CD4-positive, alpha-beta T cell treated with Interleukin-12 subunit alpha and Interleukin-12 subunit beta, for 1 hour (primary cell): Measurements from ENCODE around the gene TNFRSF19.

Experiments used
- DNase-seq: peaks from one replicate; pipeline ENCODE4 v3.0.0-alpha.2; 2020

TNFRSF19 gene

DNA sequence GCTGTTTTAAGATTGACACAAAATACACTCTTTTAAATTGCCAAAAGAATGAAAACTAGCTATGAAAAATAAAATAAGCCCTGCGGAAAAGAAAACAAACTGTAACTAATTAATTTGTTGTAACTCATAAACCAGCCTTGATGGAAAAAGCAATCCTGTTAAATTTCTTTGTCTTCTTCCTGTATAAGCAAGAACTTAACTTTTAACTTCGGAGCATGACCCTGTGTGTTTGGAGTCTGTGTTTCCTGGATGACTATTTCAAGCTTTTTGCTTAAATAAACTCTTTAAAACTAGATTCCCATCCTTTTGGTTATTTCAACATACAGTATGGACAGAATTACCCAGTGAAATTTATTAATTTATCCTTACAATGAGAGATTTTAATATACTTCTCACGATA is 122.6 kb downstream of the TNFRSF19 start:
- DNase-seq, result no peak

GRCh38 chr13:23695196-23695595 is 125.0 kb downstream of the TNFRSF19 start:
- no peak for DNase-seq

DNA sequence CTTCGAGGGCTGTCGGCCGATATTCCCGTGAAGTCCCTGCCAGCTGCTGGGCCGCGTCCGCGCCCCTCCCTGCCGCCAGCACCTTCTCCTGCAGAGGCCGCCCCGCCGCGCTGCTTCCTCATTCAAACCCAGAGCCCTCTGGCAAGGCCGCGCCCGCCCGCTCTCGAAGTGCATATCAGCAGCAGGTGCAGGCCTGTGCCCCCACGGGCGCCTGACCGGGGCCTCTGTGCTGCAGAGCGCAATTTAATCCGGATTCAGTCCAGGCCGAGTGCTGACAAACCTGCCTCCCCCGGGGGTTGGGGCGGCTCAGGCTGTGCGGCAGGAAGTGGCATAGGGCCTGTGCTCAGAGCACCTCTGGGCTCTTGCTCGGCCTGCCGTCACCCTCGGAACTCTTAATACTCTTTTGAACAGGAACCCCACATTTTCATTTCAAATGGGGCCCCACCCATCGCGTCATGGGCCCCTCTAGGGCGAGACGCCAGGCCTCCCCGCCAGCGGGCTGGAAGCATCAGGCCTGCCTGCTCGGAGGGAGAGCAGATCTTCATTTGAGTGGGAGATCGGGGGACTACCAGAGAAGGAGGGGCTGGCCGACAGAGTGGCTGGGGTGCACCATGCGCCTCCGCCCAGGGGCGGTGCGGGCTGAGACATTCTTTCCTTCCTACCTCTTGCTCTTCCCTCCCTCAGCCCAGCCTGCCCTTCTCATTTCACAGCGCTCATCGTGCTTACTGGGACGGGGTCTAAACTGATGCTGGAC is 125.7 kb downstream of the TNFRSF19 start:
- peak; percentile 49 for DNase-seq

DNA sequence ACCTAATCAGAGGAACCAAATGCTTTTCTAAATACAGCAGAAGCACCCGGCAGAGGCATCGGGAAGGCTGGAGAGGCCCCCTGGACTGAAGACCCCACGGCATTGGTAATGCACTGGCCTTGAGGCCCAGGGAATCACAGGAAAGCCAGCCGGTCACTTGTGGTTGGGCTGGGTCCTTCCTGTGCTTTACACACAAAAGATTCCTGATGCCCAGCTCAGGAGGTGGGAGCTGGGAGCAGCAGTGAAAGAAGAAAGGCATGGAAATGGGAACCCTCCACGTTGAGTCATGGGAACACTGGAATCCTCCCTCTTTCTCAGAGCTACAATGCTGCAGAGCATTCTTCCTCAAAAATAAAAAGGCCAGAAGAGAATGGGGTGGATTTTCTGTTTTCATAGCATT is 126.4 kb downstream of the TNFRSF19 start:
- no peak for DNase-seq

- no peak for DNase-seq
Measured at GRCh38 chr13:23697772-23698313, 127.6 kb downstream of the TNFRSF19 start.

GRCh38 chr13:23699271-23699670 is 129.1 kb downstream of the TNFRSF19 start:
- no peak for DNase-seq

DNA sequence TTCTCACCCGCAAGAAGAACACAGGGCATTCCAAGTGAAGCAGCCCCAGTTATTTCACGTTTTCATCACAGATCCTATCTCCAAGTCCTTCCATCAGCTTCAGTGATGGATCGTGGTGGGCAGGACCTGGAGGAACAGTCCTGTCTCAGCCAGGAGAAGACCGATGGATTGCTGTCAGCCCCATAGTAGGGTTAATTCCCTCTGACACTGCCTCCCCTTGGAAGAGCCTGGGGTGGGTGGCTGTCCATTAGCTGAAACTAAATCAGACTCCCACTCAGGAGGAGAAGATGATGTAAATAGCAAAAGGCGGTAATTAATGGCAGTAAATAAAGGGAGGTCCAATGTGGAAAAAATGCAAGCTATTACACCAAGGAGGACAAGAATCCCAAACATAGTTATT is 131.0 kb downstream of the TNFRSF19 start:
- DNase-seq, result no peak

- DNase-seq, result no peak
Measured at GRCh38 chr13:23701636-23702035, 131.4 kb downstream of the TNFRSF19 start.

DNA sequence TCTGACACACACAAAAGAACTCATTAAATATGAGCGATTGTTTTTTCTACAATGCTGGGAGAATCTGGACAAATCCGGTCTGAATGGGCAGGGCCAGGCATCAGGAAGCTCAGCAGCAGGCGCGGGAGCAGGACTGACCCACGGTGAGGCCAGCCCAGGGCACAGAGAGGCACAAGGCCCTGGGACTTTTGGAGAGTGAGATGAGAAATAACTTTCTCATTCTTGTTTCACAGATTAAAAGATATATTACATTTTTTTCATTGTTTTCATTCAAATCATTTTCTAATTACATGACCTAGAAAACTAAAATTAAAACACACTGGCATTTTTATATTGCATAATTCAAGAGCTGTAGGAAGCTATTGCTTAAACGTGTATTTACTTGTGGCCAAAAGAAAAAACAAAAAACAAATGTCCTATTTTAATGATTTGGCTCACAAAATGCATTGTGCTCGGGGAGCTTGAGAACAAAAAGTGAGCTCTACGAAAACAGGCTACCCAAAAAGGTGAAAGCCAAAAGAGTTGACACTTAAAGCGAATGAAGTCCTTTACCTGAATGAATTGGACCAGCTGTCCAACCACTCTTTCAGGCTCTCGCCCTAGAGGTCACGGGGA is 133.1 kb downstream of the TNFRSF19 start:
- DNase-seq, result no peak

DNA sequence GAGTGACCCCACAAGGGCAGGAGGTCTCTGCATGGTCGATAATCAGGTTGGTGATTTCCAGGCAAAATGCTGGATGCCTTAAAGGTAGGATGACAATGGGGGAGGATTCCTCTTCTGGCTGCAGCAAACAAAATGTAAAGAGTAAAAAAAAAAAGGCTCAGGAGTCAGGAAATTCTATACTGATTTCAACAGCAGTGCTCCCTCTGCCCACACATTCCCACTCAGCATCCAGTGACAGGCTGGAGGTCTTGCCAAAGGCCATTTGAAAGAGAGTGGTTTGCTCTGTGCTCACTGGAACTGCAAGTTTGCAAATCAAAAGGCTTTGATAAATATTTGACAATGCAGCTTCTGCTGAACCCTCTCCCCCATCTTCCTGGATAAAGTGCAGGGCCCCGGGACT is 135.4 kb downstream of the TNFRSF19 start:
- DNase-seq, result no peak

- no peak for DNase-seq
Measured at GRCh38 chr13:23707674-23708073, 137.5 kb downstream of the TNFRSF19 start.

DNA sequence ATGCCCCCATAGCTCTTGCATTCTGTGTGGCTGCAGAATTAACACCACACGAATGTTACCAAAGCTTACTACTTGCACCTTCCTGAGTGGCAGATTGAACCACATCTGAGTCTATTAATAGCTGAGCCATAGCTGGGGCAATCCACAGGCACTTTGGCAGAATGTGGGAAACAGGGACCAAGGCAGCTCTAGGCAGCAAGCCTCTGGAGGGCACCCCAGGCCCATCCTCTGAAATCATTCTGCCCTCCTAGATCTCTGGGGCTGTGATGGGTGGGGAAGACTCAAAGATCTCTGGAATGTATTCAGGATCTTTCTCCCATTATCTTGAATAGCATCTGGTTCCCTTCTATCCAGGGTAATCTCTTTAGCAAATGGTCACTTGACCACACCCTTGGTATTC is 139.3 kb downstream of the TNFRSF19 start:
- no peak for DNase-seq

GRCh38 chr13:23710366-23710765 is 140.2 kb downstream of the TNFRSF19 start:
- DNase-seq, result no peak

DNA sequence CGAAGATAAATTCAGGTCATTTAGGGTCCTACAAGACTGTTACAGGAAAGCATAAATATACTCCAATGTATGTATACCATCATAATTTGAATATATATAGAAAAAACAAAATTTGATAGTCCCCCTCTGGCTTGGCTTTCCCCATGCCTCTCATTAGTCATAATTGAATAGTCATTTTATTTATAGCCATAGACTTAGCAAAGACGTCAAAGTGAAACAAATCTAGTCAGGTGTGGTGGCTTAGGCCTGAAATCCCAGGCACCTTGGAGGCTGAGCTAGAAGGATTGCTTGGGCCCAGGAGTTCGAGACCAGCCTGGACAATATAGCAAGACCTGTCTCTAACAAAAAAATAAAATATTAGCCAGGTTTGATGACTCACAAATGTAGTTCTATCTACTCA is 141.1 kb downstream of the TNFRSF19 start:
- DNase-seq, result no peak

- no peak for DNase-seq
Measured at GRCh38 chr13:23714672-23715071, 144.5 kb downstream of the TNFRSF19 start.

DNA sequence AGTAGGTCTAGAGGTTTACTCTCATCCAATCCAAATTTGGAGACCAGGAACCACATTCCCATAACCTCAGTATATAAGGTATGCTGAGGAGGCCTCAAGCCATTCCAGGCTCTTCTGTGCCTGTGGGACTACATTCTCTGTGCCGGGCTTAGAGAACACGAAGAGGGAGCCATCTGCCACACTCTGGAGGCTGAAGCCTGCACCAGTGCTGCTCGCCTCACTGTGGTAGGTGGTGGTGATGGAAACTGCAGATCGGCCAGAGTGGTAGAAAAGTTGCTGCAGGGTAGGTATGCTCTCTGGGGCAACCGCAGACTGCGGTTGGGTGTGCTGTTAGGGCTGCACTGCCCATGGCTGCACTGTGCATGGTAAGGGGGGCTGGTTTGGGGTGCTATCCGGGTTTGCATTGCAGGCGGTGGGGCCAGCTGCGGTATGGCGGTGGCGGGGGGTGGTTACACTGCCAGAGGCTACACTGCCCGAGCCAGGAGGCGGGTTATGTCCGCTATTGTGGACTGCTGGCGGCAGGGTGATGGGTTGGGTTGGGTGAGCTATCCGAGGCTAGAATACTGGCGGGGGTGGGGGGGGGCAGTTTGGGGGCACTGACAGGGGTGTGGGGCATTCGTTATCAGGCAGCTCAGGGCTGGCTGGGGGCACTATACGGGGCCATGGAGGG is 145.0 kb downstream of the TNFRSF19 start:
- DNase-seq, result no peak

GRCh38 chr13:23715762-23716235 is 145.6 kb downstream of the TNFRSF19 start:
- no peak for DNase-seq

GRCh38 chr13:23716401-23716800 is 146.2 kb downstream of the TNFRSF19 start:
- DNase-seq, result no peak

DNA sequence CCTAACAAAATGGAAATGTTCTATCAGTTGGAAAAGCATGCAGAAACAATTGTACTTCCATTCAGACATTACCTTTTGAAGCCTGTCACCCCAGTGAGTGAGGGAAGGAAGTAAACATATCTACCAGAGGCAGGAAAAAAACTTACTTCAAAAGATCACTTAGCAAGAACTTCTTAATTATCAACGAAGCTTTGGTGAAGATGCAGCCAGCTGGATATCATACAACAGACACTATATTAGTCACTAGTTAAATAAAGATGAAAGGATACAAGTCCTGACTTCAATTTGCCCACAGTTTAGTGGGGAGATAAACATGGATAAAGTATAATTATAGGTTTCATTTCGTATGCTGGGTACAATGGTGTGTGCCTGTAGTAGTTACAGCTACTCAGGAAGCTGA is 148.8 kb downstream of the TNFRSF19 start:
- no peak for DNase-seq

DNA sequence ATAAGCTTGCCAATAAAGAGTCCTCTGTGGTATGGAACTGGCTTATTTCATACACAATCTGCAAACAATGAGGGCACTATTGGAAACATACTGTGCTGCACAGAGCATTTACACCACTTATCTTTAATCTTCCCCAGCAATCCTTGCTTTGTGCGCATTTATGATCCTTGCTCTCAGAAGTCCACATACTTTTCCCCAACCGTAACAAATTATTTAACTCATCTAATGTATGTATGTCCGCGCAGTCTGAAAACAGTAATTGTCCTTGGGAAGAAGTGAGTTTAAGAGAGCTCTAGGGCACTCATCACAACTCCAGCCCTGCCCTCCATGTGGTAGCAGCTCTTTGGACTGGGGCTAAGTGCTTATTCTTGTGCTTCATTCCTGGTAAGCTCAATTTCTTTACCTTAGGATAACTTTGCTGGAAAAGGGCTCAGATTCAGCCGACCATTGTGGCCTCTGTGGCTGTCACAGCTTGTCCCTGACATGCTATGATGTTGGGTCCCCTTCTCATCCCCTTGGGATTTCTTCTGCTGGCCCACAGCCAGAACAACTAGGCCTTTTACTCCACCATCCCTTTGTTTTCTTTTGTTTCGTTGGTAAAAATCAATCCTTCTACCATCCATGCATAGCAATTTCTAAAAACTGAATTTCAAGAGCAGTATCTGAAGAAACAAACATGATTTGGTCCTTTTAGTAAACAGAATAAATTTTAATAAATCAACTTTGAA is 152.7 kb downstream of the TNFRSF19 start:
- no peak for DNase-seq

- no peak for DNase-seq
Measured at GRCh38 chr13:23723471-23723870, 153.3 kb downstream of the TNFRSF19 start.

GRCh38 chr13:23724196-23724970 is 154.2 kb downstream of the TNFRSF19 start:
- DNase-seq, result no peak
